ENCODE measurements around the gene ULK3. TPM values are rescaled to one million over a fixed set of nuclear protein-coding genes. Genes with fewer than 3 reads are reported as not detected.

ULK3 gene
- total and polyA plus RNA-seq, 2 of the 4 experiments (the other 2 are of a cell fraction): 11.8 to 22.7 TPM

- TF ChIP-seq MAFK (IDR thresholded peaks at IDR 0.05; ENCODE audit: low read depth, low read length) (no peak), MAZ (IDR thresholded peaks at IDR 0.05; ENCODE audit: borderline replicate concordance, low read depth, low read length) (peak; percentile 83), RAD21 (IDR thresholded peaks at IDR 0.05; ENCODE audit: low read length) (peak; percentile 89), BHLHE40 (IDR thresholded peaks at IDR 0.05; ENCODE audit: low read depth, low read length) (no peak), SMC3 (IDR thresholded peaks at IDR 0.05; ENCODE audit: low read depth, low read length) (peak; percentile 88), POLR2A (IDR thresholded peaks at IDR 0.05; ENCODE audit: low read depth, low read length) (0 out of 2 replicates have a peak, but pooled peaks have one; percentile 28)
- TF ChIP-seq, protein P1, sequence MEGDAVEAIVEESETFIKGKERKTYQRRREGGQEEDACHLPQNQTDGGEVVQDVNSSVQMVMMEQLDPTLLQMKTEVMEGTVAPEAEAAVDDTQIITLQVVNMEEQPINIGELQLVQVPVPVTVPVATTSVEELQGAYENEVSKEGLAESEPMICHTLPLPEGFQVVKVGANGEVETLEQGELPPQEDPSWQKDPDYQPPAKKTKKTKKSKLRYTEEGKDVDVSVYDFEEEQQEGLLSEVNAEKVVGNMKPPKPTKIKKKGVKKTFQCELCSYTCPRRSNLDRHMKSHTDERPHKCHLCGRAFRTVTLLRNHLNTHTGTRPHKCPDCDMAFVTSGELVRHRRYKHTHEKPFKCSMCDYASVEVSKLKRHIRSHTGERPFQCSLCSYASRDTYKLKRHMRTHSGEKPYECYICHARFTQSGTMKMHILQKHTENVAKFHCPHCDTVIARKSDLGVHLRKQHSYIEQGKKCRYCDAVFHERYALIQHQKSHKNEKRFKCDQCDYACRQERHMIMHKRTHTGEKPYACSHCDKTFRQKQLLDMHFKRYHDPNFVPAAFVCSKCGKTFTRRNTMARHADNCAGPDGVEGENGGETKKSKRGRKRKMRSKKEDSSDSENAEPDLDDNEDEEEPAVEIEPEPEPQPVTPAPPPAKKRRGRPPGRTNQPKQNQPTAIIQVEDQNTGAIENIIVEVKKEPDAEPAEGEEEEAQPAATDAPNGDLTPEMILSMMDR (conservative IDR thresholded peaks at IDR 0.05; ENCODE audit: low read depth, low read length): peak; percentile 93
- Histone ChIP-seq H3K9me1 (ENCODE audit: insufficient read depth, low read length) (peaks cover 7% of the 10 kb centered on the region; the same call in 1 of the 2 replicates), H4K91ac (ENCODE audit: insufficient read depth, low read depth, low read length) (no peak overlapping the region), H3K27ac (ENCODE audit: insufficient read depth, low read length) (no peak overlapping the region), H2AFZ (replicated peaks; ENCODE audit: low read length, poor library complexity) (peak overlapping the region; percentile 57), H3K36me3 (ENCODE audit: control insufficient read depth, insufficient read depth, low read length) (peaks cover 46% of the 10 kb centered on the region), H3K14ac (replicated peaks; ENCODE audit: low read depth, low read length) (no peak overlapping the region), H3K4me3 (ENCODE audit: insufficient read depth, low read depth, low read length) (no peak overlapping the region), H3K4me1 (ENCODE audit: control insufficient read depth, insufficient read depth, low read length) (peaks cover 2% of the 10 kb centered on the region; the same call in 1 of the 2 replicates), H3K18ac (ENCODE audit: low read depth, low read length) (no peak overlapping the region), H4K5ac (ENCODE audit: low read depth, low read length) (no peak overlapping the region), H3K4me2 (ENCODE audit: low read depth, low read length) (no peak overlapping the region), H2BK15ac (ENCODE audit: low read depth, low read length) (no peak overlapping the region), H3K23ac (ENCODE audit: low read depth, low read length) (no peak overlapping the region), H3K4ac (ENCODE audit: low read depth, low read length) (no peak overlapping the region), H2BK20ac (ENCODE audit: low read depth, low read length) (no peak overlapping the region), H3K79me1 (ENCODE audit: low read depth in 1 of 2, low read length in 2 of 2) (peaks cover 3 to 59% of the 10 kb centered on the region in 2 experiments), H3K56ac (ENCODE audit: extremely low read depth, insufficient read depth, low read length) (no peak overlapping the region), H2AK5ac (ENCODE audit: low read depth, low read length) (peak overlapping the region; percentile 91; the same call in 1 of the 2 replicates), H3K27me3 (ENCODE audit: control insufficient read depth, insufficient read depth, low read length) (no peaks in the 10 kb centered on the region), H2BK120ac (ENCODE audit: low read depth, low read length) (no peak overlapping the region), H2BK5ac (ENCODE audit: low read depth, low read length, poor library complexity, severe bottlenecking) (no peak overlapping the region), H2AK9ac (replicated peaks; ENCODE audit: low read depth, low read length, poor library complexity) (peak overlapping the region; percentile 97), H4K20me1 (ENCODE audit: insufficient read depth, low read length) (peaks cover 52% of the 10 kb centered on the region), H3K9me3 (ENCODE audit: control insufficient read depth, insufficient read depth, low read length) (no peaks in the 10 kb centered on the region), H3K9ac (ENCODE audit: low read depth, low read length) (no peak overlapping the region), H4K8ac (ENCODE audit: low read depth in 2 of 2, low read length in 2 of 2) (no peak overlapping the region)
- DNase-seq (peak; percentile 52), ATAC-seq (ENCODE audit: low read depth) (peak; percentile 99)
- in situ Hi-C loops (cut with MboI; ENCODE audit: low sequenced_read_pairs) (no loop called here), intact Hi-C loops (cut with micrococcal nuclease) (loop anchor here (1.0 kb wide), 1 partner anchor 29 kb away; no protein-coding TSS in a partner anchor), dilution Hi-C loops (cut with HindIII; ENCODE audit: low sequenced_read_pairs, unreplicated experiment) (no loop called here)
- CTCF ChIA-PET: interaction anchor here (0.5 to 0.9 kb wide), 2 partner anchors 29 to 142 kb away, joined by 3 to 4 read pairs; no protein-coding TSS in a partner anchor
- no TSS peak for BruUV-seq (replicated peaks)
- POLR2A ChIA-PET (ENCODE audit: unreplicated experiment): no interaction called here
- WGBS, 2 experiments (ENCODE audit: extremely low coverage in 2 of 2, insufficient read length in 1 of 2): 61% methylated on average over 9 of the region's 18 CpGs; no CpG with 5 or more reads in 1 of the 2 experiments
These were observed 42.9 kb downstream of the ULK3 start for GRCh38 chr15:74799856-74800558.

All from IMR-90 (cell line).